Muscle of leg (tissue), 11 donors: ENCODE results near the gene CX3CL1. TPM values are rescaled to one million over a fixed set of nuclear protein-coding genes. Genes with fewer than 3 reads are reported as not detected.

Source experiments
- DNase-seq: peaks from one replicate; pipeline ENCODE4 v3.0.0; 2013
- H3K27ac ChIP-seq: one replicate; pipeline ENCODE4 v1.5.1; 2013; ENCODE audit warnings: mild to moderate bottlenecking, low read length, control low read depth
- H3K27me3 ChIP-seq: one replicate; pipeline ENCODE4 v1.6.1; 2013; ENCODE audit warnings: low read length; ENCODE audit not compliant: control insufficient read depth, insufficient read depth
- H3K36me3 ChIP-seq: one replicate; pipeline ENCODE4 v1.6.1; 2013; ENCODE audit warnings: low read length; ENCODE audit not compliant: control insufficient read depth, insufficient read depth
- H3K4me1 ChIP-seq: one replicate; pipeline ENCODE4 v1.6.1; 2013; ENCODE audit warnings: low read length; ENCODE audit not compliant: control insufficient read depth, insufficient read depth
- H3K4me3 ChIP-seq: one replicate; pipeline ENCODE4 v1.5.1; 2013; ENCODE audit warnings: low read length, control low read depth
- H3K9me3 ChIP-seq: replicated peaks from 2 replicates; pipeline ENCODE4 v1.6.1; 2013; ENCODE audit warnings: low read depth, low read length; ENCODE audit not compliant: control insufficient read depth
- WGBS: methylation state at CpG from one replicate; pipeline ENCODE4 v1.1.5; 2013; ENCODE audit warnings: missing lambda C conversion rate; ENCODE audit not compliant: insufficient coverage; 5-methylcytosine and 5-hydroxymethylcytosine counted together
- polyA plus RNA-seq, 8 donors: library from polyadenylated mRNA; unstranded; fragments of 120-200 nt; gene quantifications; one replicate each; pipeline versions ENCODE4 v1.2.1 to v1.2.3, GENCODE V29; 2013; ENCODE audit warnings: inconsistent platforms in 1 of 8, low replicate concordance in 1 of 8; ENCODE audit not compliant: insufficient read length in 8 of 8, insufficient read depth in 1 of 8
- total RNA-seq: library from RNA; stranded (reverse); fragments of 120-200 nt; gene quantifications from one replicate; pipeline ENCODE4 v1.2.4, GENCODE V29; 2013

The CX3CL1 gene
- total and polyA plus RNA-seq, 9 donors, result 2.5 to 7.0 (median 4.8) TPM

DNA sequence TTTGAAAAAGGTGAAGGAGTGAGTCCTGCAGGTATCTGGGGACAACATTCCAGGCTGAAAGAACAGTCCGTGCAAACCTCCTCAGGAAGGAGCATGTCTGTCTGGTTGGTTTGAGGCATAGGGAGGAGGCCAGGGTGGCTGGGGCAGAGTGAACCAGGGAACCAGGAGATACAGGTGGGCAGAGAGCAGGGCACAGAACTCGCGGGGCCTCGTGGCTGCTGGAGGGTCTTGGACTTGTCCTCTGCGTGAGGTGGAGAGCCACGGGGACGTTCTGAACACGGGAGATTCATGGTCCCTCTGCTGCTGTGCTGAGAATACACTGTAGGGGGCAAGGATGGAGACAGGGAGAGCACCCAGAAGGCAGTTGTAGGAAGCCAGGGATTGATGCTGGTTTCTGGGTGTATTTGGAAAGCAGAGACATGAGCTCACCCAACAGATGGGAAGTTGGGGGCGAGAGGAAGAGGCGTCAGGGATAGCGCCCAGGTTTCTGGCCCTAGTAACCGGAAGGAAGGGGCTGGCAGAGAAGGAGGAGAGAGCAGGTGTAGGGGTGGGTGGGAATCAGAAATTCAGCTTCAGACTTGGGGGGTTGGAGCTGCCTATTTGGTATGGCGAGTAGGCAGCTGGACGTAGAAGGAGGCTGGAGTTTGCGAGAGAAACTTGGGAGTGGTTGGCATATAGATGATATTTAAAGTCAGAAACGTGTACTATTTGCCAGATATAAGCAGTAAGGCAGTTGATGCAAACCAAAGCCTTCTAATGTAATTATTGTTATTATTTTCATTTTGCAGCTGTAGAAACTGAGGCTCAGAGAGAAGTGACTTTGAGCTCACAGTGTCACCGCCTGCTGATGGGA, 31.9 kb downstream of the CX3CL1 start, which contains the start of gene CCL17:
Gene CCL17 (plus strand): TSS at position 803 of the 853 bp plus-strand sequence. CDS start 9,166 bp downstream, outside the sequence.
- Histone ChIP-seq H3K4me3 (no peak within 1 kb of the TSS), H3K27me3 (no peaks in the 10 kb centered on the region), H3K36me3 (no peaks in the 10 kb centered on the region), H3K9me3 (no peaks in the 10 kb centered on the region), H3K27ac (no peak within 1 kb of the TSS), H3K4me1 (peaks cover 2% of the 10 kb centered on the region)
- DNase-seq, result no peak
- WGBS, result 51% methylated on average over 13 of the region's 17 CpGs

DNA sequence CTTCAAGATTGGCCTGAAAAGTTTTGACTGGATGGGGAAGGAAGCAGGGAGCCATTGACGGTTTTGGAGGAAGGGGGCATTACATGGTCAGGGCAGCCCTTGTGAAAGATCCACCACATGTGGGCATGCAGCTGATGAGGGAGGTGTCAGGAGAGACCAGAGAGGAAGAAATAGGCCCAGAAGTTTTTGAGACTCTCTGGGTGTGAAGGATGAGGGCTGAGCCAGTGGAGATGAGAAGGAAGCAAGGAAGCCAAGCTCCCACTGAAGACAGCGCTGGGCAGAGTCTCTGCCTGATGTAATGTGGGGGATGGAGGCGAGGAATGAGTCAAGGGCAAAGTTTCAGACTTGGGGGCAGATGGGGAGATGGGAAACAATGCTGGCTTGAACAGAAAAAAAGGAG, 32.8 kb downstream of the CX3CL1 start:
- Histone ChIP-seq H3K9me3 (no peaks in the 10 kb centered on the region), H3K27ac (no peak overlapping the region), H3K36me3 (no peaks in the 10 kb centered on the region), H3K4me1 (peaks cover 10% of the 10 kb centered on the region), H3K27me3 (no peaks in the 10 kb centered on the region), H3K4me3 (no peak overlapping the region)
- DNase-seq, result no peak
- whole genome bisulfite sequencing, result 61% methylated on average over 3 of the region's 3 CpGs

DNA sequence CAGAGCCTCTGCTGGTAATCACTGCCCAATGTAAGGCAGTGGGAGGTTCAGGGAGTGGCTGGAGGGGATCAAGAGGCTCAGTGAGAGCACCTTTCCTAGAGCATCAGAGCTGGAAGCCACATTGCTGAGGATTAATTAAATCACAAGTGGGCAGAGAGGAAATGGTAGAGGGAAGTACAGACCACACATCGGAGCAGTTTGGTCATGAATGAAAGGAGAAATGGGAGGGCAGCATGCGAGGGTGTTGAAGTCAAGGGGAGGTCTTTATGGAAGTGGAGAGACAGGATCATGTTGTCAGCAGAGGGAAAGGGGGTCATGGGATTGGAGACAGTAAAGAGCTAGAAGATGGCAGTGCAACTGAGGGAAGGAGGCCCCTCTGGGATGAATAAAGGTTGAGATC, 34.6 kb downstream of the CX3CL1 start:
- Histone ChIP-seq H3K4me3 (no peak overlapping the region), H3K4me1 (peaks cover 28% of the 10 kb centered on the region), H3K9me3 (no peaks in the 10 kb centered on the region), H3K36me3 (no peaks in the 10 kb centered on the region), H3K27ac (no peak overlapping the region), H3K27me3 (no peaks in the 10 kb centered on the region)
- DNase-seq, result no peak
- WGBS, result 57% methylated on average over 2 of the region's 2 CpGs

DNA sequence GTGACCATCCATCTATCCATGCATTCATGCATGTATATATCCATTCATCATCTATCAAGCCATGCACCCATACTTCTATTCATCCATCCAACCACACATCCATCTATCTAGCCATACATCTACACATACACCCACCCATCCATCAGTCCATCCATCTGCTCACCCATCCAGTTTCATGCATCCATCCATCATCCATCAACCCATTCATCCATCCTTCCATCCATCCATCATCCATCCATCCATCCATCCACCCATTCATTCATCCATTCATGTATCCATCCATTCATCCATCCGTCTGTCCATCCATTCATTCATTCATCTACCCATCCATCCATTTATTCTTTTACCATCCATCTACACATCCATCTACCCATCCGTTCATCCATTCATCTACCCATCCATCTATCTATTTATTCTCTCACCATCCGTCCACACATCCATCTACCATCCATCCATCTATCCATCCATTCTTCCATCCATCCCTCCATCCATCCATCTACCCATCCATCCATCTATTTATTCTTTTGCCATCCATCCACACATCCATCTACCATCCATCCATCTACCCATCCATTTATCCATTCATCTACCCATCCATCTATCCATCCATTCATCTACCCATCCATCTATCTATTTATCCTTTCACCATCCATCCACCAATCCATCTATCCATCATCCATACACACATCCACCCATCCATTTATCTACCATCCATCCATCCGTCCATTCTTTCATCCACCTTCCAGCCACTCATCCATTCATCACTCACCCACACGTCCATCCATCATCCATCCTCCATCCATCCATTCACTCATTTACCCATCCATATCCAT, 35.4 kb downstream of the CX3CL1 start:
- H3K36me3 ChIP-seq, result no peaks in the 10 kb centered on the region
- no peak overlapping the region for H3K27ac ChIP-seq
- peaks cover 31% of the 10 kb centered on the region for H3K4me1 ChIP-seq
- DNase-seq, result no peak
- H3K9me3 ChIP-seq, result no peaks in the 10 kb centered on the region
- H3K4me3 ChIP-seq, result no peak overlapping the region
- no peaks in the 10 kb centered on the region for H3K27me3 ChIP-seq
- 83% methylated on average over 5 of the region's 5 CpGs for WGBS

DNA sequence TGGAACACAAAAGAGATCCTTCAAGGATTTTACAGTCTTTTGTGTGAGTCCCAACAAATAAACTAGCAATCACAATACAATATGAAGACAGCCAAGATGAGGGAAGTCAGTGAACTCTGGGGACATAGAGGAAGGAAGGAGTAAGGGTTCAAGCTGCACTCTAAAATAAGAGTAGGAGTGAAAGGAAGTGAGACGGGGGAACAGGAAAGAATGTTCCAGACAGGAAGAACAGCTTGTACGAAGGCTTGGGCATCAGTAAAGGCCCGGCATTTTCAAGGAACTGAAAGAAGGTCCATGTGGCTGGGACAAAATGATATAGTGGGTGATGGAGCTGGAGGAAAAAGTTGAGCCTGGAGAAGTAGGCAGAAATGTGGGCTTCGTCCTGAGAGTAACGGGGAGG, 36.8 kb downstream of the CX3CL1 start:
- peak; percentile 62 for DNase-seq
- Histone ChIP-seq H3K27me3 (no peaks in the 10 kb centered on the region), H3K36me3 (no peaks in the 10 kb centered on the region), H3K4me3 (no peak overlapping the region), H3K9me3 (no peaks in the 10 kb centered on the region), H3K27ac (no peak overlapping the region), H3K4me1 (peaks cover 31% of the 10 kb centered on the region)
- WGBS, result 67% methylated on average over 5 of the region's 5 CpGs

DNA sequence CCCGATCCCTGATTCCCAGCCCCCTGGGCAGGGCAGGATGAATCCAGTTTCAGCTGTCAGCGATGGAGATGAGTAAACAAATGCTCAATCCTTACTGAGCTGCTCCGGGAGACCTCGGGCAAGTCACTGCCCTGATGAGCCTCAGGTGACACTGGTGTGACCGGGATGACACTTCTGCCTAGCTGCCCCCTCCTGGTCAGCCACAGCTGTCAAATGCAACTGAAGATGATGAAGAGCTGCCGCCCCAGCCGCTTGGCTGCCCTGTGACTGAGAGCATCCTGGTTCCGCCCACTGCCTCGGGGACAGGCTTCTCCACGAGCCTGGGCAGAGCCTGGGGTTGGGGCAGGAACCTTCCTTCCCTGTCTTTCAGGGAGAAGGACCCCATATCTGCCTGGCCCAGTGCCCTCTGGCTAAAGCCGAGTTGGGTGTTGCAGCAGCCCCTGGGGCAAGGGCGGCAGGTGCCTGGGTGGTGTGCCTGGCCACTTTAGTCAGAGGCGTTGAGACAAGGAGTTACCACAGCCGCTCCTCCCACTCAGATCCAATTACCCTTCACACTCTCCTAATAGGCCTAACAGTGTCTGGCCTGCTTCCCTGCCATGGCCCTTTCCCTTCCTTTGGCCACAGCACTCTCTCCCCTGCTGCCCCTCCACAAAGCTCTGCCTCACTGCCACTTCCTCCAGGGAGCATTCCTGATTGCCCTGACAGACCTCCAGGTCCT, 37.7 kb downstream of the CX3CL1 start:
- Histone ChIP-seq H3K4me3 (no peak overlapping the region), H3K27me3 (no peaks in the 10 kb centered on the region), H3K9me3 (no peaks in the 10 kb centered on the region), H3K4me1 (peaks cover 31% of the 10 kb centered on the region), H3K36me3 (no peaks in the 10 kb centered on the region), H3K27ac (no peak overlapping the region)
- WGBS, result 54% methylated on average over 11 of the region's 14 CpGs
- no peak for DNase-seq

DNA sequence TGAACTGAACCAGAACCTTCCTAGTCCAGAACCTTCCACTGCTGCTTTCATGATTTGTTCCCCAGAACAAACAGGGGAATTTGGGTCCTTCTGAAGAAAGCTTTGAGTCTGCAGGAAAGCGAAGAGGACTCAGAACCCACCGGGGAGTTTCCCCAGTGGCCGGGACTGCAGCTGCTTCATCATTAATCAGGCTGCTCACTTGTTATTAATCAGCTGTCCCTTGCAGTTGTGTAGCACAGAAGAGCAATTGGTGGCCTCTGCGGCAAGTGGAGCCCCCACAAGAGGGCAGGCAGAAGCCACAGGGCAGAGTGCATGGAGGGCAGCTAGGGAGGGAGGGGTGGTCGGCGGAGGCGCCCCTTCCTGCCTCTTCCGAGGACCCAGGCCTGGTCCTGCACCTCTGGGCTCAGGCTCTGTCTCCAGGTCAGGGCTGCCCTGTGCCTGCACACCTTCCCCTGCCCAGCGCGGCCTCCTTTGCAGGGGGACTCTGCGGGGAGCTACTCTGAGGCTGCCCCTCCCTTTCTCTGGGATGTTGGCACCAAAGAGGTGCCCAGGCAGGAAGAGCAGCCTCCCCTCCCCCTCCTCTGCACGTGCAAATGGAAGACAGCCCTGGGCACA, 39.2 kb downstream of the CX3CL1 start:
- Histone ChIP-seq H3K4me1 (peaks cover 37% of the 10 kb centered on the region), H3K4me3 (no peak overlapping the region), H3K9me3 (no peaks in the 10 kb centered on the region), H3K27ac (peak overlapping the region; percentile 29), H3K27me3 (no peaks in the 10 kb centered on the region), H3K36me3 (no peaks in the 10 kb centered on the region)
- DNase-seq, result peak; percentile 68
- 48% methylated on average over 9 of the region's 12 CpGs for WGBS

DNA sequence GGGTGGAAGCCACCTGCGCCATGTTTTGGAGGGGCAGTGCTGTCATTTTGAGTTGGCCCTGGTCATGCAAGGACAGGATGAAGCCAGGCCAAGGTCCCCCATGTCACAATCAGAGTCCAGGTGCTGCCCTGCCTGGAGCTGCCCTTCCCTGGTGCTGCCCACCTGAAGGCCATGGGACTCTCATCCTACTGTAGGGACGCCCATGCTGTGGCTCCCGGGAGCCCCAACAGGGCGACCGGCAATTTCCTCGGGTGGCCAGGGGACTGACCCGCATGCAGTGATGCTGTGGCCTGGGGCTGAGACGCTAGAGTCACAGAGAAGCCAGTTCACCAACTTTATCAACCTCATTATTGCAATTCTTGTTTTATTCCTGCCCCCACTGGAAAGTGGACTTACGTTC, 40.3 kb downstream of the CX3CL1 start:
- WGBS, result 84% methylated on average over 9 of the region's 9 CpGs
- no peaks in the 10 kb centered on the region for H3K27me3 ChIP-seq
- no peak for DNase-seq
- H3K9me3 ChIP-seq, result no peaks in the 10 kb centered on the region
- H3K27ac ChIP-seq, result no peak overlapping the region
- peaks cover 46% of the 10 kb centered on the region for H3K4me1 ChIP-seq
- H3K36me3 ChIP-seq, result no peaks in the 10 kb centered on the region
- H3K4me3 ChIP-seq, result no peak overlapping the region

DNA sequence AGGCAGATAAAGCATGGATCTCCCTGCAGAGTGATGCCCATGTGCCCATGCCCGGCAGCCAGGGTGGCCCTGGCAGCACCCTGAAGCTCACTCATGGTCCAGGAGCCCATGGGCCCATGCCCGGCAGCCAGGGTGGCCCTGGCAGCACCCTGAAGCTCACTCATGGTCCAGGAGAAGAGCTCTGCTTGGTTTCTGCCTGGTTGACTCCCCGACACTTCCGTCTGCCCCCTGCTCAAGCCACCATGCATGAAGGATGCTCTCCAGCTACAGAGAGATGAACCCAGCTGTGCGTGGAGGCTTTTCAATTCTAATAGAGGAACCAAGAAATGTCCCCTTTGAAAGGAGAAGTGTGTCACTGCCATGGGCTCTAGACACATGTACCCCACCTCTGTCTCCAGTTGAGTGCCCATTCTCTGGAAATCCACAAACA, 41.0 kb downstream of the CX3CL1 start:
- DNase-seq, result no peak
- Histone ChIP-seq H3K36me3 (no peaks in the 10 kb centered on the region), H3K27me3 (no peaks in the 10 kb centered on the region), H3K27ac (no peak overlapping the region), H3K4me3 (no peak overlapping the region), H3K9me3 (no peaks in the 10 kb centered on the region), H3K4me1 (peaks cover 49% of the 10 kb centered on the region)
- 97% methylated on average over 3 of the region's 5 CpGs for WGBS
